MM.1S (cell line): Measurements from ENCODE around the gene DYNLRB1.

Source experiments
- CTCF ChIP-seq: fragments of 300-600 bp; sonication (generic); IDR thresholded peaks from 2 replicates; pipeline ENCODE4 v1.5.1; 2016; ENCODE audit warnings: antibody characterized with exemption, low read length, mixed read lengths
- EZH2 ChIP-seq: fragments of 300-600 bp; sonication (generic); optimal IDR thresholded peaks from 2 replicates; pipeline ENCODE3; 2017; ENCODE audit warnings: low read depth, mild to moderate bottlenecking, antibody characterized with exemption, low read length, mixed read lengths

GRCh38 chr20:34539756-34540155 is 23.5 kb downstream of the DYNLRB1 start:
- TF ChIP-seq CTCF, result no peak
- no peak for TF ChIP-seq EZH2
